Tibial nerve (tissue), 4 donors: ENCODE data around the gene CCL3. TPM values are rescaled to one million over a fixed set of nuclear protein-coding genes. Genes with fewer than 3 reads are reported as not detected.

ENCODE experiments used
- DNase-seq, 2 donors: peaks; one replicate each; pipeline ENCODE4 v3.0.0-alpha.2; 2019; ENCODE audit warnings: low spot score in 2 of 2
- H3K27ac ChIP-seq, 4 donors: fragments of 200-600 bp; sonication (generic) in 3 of 4; one replicate each; pipeline ENCODE4 v1.5.1; 2017 to 2019; ENCODE audit warnings: mild to moderate bottlenecking in 1 of 4
- H3K27me3 ChIP-seq, 2 donors: fragments of 200-600 bp; sonication (generic) in 1 of 2; one replicate each; pipeline versions ENCODE4 v1.5.1 to v1.6.0; 2017 to 2019
- H3K36me3 ChIP-seq, 3 donors: fragments of 200-600 bp; sonication (generic); one replicate each; pipeline ENCODE4 v1.5.1; 2018 to 2019
- H3K4me1 ChIP-seq, 4 donors: fragments of 200-600 bp; sonication (generic) in 3 of 4; one replicate each; pipeline ENCODE4 v1.5.1; 2017 to 2019
- H3K4me3 ChIP-seq, 4 donors: fragments of 200-600 bp; sonication (generic) in 3 of 4; one replicate each; pipeline ENCODE4 v1.5.1; 2017 to 2019; ENCODE audit warnings: mild to moderate bottlenecking in 1 of 4, moderate library complexity in 1 of 4
- H3K9me3 ChIP-seq, 4 donors: fragments of 200-600 bp; sonication (generic) in 3 of 4; one replicate each; pipeline ENCODE4 v1.5.1; 2017 to 2019
- CTCF ChIP-seq, 5 experiments: fragments of 200-600 bp in 3 of 5; fragments of 450-650 bp in 2 of 5; sonication (generic) in 3 of 5; IDR thresholded peaks; one replicate each; pipeline ENCODE4 v1.5.1; 2016 to 2019; ENCODE audit warnings: antibody characterized with exemption in 5 of 5, mild to moderate bottlenecking in 3 of 5, moderate library complexity in 2 of 5
- EP300 ChIP-seq, 2 donors: sonication (generic); formaldehyde crosslinking; IDR thresholded peaks; one replicate each; pipeline ENCODE4 v1.6.1; 2017; ENCODE audit warnings: antibody characterized with exemption in 2 of 2, mild to moderate bottlenecking in 1 of 2
- POLR2A ChIP-seq, 2 donors: fragments of 450-650 bp; IDR thresholded peaks; one replicate each; pipeline ENCODE4 v1.6.1; 2017; ENCODE audit warnings: antibody characterized with exemption in 2 of 2, mild to moderate bottlenecking in 2 of 2, moderate library complexity in 2 of 2
- WGBS, 2 donors: methylation state at CpG; one replicate each; pipeline ENCODE4 v1.1.5; 2018; 5-methylcytosine and 5-hydroxymethylcytosine counted together
- small RNA-seq: library from RNA; depleted of rRNA; stranded (forward); fragments of <200 nt; gene quantifications from one replicate; pipeline ENCODE3, GENCODE V24; 2016
- total RNA-seq, 4 donors: library from RNA; depleted of rRNA; stranded (reverse); fragments of >200 nt; gene quantifications; one replicate each; pipeline ENCODE4 v1.1.0, GENCODE V29; 2016

The CCL3 gene
- total RNA-seq, 4 donors from 2014 or later = 3.6 TPM; not detected in 3

- H3K9me3 ChIP-seq = peaks cover 0 to 12% (median 0%) of the 10 kb centered on the region in 4 donors
- no peak overlapping the region for H3K27ac ChIP-seq
- H3K4me3 ChIP-seq = no peak overlapping the region
- DNase-seq = no peak
- no peak for TF ChIP-seq EP300 (IDR thresholded peaks at IDR 0.05)
- no peak for TF ChIP-seq POLR2A (IDR thresholded peaks at IDR 0.05)
- no peak for TF ChIP-seq CTCF (IDR thresholded peaks at IDR 0.05)
- 74 to 79% methylated on average over 4 of the region's 4 CpGs for WGBS, 2 donors
- H3K36me3 ChIP-seq = no peaks in the 10 kb centered on the region
- H3K27me3 ChIP-seq = no peaks in the 10 kb centered on the region
- H3K4me1 ChIP-seq = no peaks in the 10 kb centered on the region
Observed at GRCh38 chr17:36055921-36056520, 33.9 kb downstream of the CCL3 start.

GRCh38 chr17:36055171-36055570 lies 34.8 kb downstream of the CCL3 start:
- no peaks in the 10 kb centered on the region for H3K36me3 ChIP-seq
- DNase-seq = no peak
- WGBS, 2 donors = 86 to 91% methylated on average over 2 of the region's 2 CpGs
- TF ChIP-seq CTCF (IDR thresholded peaks at IDR 0.05) = no peak
- H3K4me3 ChIP-seq = no peak overlapping the region
- H3K27me3 ChIP-seq = no peaks in the 10 kb centered on the region
- peaks cover 0 to 15% (median 0%) of the 10 kb centered on the region in 4 donors for H3K9me3 ChIP-seq
- H3K4me1 ChIP-seq = no peaks in the 10 kb centered on the region
- H3K27ac ChIP-seq = no peak overlapping the region

- no peaks in the 10 kb centered on the region for H3K27me3 ChIP-seq
- DNase-seq = no peak
- H3K27ac ChIP-seq = no peak overlapping the region
- H3K9me3 ChIP-seq = peaks cover 0 to 41% (median 5%) of the 10 kb centered on the region in 4 donors
- 95 to 99% methylated on average over 2 of the region's 2 CpGs for WGBS, 2 donors
- H3K36me3 ChIP-seq = no peaks in the 10 kb centered on the region
- H3K4me1 ChIP-seq = no peaks in the 10 kb centered on the region
- no peak overlapping the region for H3K4me3 ChIP-seq
- TF ChIP-seq EP300 (IDR thresholded peaks at IDR 0.05) (no peak), POLR2A (IDR thresholded peaks at IDR 0.05) (no peak), CTCF (IDR thresholded peaks at IDR 0.05) (no peak)
Observed at GRCh38 chr17:36049643-36050042, 40.3 kb downstream of the CCL3 start.

- Histone ChIP-seq H3K27ac (no peak overlapping the region), H3K9me3 (peaks cover 0 to 41% (median 5%) of the 10 kb centered on the region in 4 donors), H3K4me1 (no peaks in the 10 kb centered on the region), H3K27me3 (no peaks in the 10 kb centered on the region), H3K36me3 (no peaks in the 10 kb centered on the region), H3K4me3 (no peak overlapping the region)
- DNase-seq = no peak
- WGBS, 2 donors = 74 to 85% methylated on average over 2 of the region's 2 CpGs
- no peak for TF ChIP-seq EP300 (IDR thresholded peaks at IDR 0.05)
- TF ChIP-seq POLR2A (IDR thresholded peaks at IDR 0.05) = no peak
- TF ChIP-seq CTCF (IDR thresholded peaks at IDR 0.05) = no peak
Observed at GRCh38 chr17:36048066-36048465, 41.9 kb downstream of the CCL3 start.

Small RNA genes lying within 50 kb of the gene (small RNA-seq; reads per million reads assigned to genes)
- not detected for gene RN7SL301P

Other genes with a start within 250 kb of the CCL3 start
- gene HEATR9, start 221.3 kb downstream of the CCL3 start, total RNA-seq = not detected
- 1 to 10 TPM in 3 of 4 donors, not detected in 1; 1.1 to 3.8 (median 1.4) TPM for gene CCL5, start 209.8 kb downstream of the CCL3 start, total RNA-seq
- gene RDM1, start 159.4 kb downstream of the CCL3 start, total RNA-seq = not detected
- not detected for gene LYZL6, start 146.4 kb downstream of the CCL3 start, total RNA-seq
- gene CCL16, start 108.6 kb downstream of the CCL3 start, total RNA-seq = not detected
- gene CCL14, start 103.4 kb downstream of the CCL3 start, total RNA-seq = 10 to 100 TPM; 14.4 to 62.6 (median 25.8) TPM
- not detected for gene CCL15, start 88.6 kb downstream of the CCL3 start, total RNA-seq
- 10 to 100 TPM in 2 of 4 donors, 1 to 10 TPM in 2; 3.1 to 36.9 (median 15.9) TPM for gene CCL23, start 72.2 kb downstream of the CCL3 start, total RNA-seq
- gene CCL18, start 25.9 kb downstream of the CCL3 start, total RNA-seq = 1 to 10 TPM in 1 of 4 donors, not detected in 3; 4.5 TPM
- gene CCL4, start 13.7 kb upstream of the CCL3 start, total RNA-seq = 1 to 10 TPM in 2 of 4 donors, under 1 TPM in 1, not detected in 1; 0.90 to 2.4 (median 1.9) TPM
- 1 to 10 TPM in 2 of 4 donors, not detected in 2; 1.0 to 4.5 TPM for gene TBC1D3B, start 86.5 kb upstream of the CCL3 start, total RNA-seq
- gene CCL3L1, start 106.6 kb upstream of the CCL3 start, total RNA-seq = not detected
- 1 to 10 TPM in 1 of 4 donors, not detected in 3; 1.5 TPM for gene CCL4L2, start 120.9 kb upstream of the CCL3 start, total RNA-seq
- gene TBC1D3I, start 174.4 kb upstream of the CCL3 start, total RNA-seq = 1 to 10 TPM in 1 of 4 donors, not detected in 3; 2.7 TPM
- not detected for gene TBC1D3G, start 233.7 kb upstream of the CCL3 start, total RNA-seq